Stimulated activated naive CD8-positive, alpha-beta T cell treated with anti-CD3 and anti-CD28 coated beads, Interleukin-15, Interleukin-2, amounts not matched to agents 100 U/mL and 50 U/mL, for 24 hours (primary cell): ENCODE results near the gene MRPS16.
"Not testable (repeated sequence)": the region's sequence is repeated elsewhere in the genome, so short reads cannot be mapped to it uniquely, and the experiment has no call there.

Experiments
- ATAC-seq: fragments of 150-1000 bp; cut with Tn5 transposase; one replicate; pipeline ENCODE4 v1.10.0; 2021
- DNase-seq: peaks from one replicate; pipeline ENCODE4 v3.0.0; 2021

The MRPS16 gene

DNA sequence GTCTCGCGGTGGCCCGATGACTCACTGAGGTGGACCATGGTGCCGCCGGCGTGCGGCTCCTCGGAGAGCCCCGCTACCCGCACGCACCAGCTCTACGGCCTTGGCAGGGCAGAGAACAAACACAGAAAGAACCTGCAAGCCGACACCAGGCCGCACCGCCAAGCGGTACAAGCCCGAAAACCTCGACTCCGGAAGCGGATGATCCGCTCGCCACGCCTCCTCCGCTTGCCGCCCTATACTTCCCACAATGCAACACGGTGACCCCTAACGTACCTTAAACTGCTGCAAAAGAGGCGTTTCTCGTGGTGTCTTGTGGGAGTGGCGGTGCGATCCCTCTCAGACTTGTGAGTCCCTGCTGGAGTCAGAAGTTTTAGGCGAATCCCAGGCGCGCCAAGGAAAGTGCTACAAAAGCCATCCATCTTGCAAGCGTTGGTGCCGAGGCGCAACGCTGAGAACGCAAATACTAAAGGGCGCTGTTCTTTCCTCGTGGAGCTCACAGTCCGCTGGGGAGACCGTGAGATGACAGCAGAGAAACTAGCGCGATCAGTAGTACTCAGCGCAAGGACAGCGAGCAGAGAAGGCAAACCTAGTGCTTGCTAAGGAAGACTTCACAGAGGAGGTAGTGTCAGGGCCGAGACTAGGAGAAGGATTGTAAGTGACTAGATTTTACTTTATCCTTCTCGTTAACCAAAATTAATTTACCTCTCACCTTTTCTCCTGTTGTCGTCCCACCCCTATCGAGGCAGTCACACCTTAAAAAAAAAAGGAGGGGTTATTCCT, at the start of gene MRPS16:
Gene MRPS16, minus strand, starts transcription at position 200 of the 780 bp plus-strand sequence. Its CDS starts 162 bp downstream, at position 38.
- ATAC-seq (peak; percentile 93), DNase-seq (peak; percentile 90)

DNA sequence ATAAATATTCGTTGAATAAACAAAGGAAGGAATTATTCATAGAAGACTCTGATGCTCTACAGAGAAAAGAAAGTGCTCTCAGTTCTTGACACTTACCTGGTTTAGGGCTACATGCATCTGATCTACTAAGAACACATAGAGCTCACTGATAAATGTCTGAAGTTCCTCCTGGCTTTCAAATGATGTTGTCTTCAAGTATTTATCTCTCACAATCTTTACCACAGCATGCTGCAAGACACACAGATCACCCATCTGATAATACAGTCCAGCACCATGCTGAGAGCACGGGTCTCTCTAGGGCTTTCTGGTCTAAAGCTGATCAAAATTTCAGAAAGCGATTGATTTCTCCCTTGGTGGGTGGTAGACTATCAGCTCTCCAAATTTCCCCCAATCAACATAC, 44.5 kb upstream of the MRPS16 start:
- DNase-seq (no peak), ATAC-seq (no peak)

DNA sequence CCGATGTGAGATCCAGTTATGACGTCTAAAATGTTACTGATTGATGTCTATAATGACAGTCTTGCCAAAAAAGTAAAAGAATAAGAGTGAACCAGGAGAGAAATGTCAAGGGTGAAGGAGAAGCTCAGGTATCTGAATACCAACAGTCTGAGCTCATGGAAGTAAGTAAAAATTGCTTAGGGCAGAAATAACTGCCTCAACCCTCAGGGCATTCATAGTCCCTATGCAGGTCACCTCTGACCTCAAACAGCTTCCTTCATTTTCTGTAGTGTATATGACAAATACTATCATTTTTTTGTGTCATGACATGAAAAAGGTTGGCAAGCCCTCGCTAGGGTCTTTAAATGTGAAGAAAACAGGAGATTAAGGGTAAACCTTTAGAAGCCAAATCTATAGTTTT, 41.0 kb upstream of the MRPS16 start:
- ATAC-seq (no peak), DNase-seq (no peak)

DNA sequence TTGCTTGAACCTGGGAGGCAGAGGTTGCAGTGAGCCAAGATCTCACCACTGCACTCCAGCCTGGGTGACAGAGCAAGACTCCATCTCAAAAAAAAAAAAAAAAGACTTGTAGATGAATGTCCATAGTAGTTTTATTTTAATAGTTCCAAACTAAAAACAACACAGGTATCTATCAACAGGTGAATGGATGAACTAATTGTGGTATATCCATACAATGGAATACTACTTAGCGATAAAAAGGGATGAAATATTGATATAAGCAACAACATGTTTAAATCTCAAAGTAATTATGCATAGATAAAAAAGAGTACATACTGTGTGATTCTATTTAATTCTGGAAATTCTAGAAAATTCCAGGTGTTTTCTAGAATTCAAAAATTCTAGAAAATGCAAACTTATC, 37.5 kb upstream of the MRPS16 start:
- ATAC-seq (no peak), DNase-seq (no peak)

DNA sequence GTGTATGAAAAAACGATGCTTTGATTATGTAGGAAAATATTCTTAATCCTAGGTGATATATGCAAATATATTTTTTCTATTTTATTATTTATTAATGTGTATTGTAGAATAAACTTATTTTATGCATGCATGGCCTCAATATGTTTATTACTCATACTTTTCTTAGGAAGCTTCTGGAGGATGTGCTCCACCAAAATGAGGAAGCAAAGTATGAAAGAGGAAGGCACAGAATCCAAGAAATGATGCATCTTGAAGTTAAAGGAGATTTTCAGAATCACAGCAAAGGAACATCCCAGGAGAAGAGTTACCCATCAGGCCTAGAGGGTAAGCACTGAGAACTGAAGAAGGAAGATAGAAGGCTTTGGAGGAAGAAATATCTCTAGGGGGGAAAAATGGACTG, 35.0 kb upstream of the MRPS16 start:
- DNase-seq (no peak), ATAC-seq (no peak)

DNA sequence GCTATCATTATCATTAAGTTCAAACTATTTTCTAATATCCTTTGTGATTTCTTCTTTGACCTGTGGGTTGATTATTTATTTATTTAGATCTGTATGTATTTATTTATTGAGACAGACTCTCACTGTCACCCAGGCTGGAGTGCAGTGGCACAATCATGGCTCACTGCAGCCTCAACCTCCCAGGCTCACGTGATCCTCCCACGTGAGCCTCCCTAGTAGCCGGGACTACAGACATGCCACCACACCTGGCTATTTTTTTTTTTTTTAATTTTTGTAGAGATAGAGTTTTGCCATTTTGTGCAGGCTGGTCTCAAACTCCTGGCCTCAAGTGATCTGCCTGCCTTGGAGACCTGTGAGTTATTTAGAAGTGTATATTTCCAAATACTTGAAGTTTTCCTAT, 28.7 kb upstream of the MRPS16 start:
- no peak for ATAC-seq
- DNase-seq = no peak

DNA sequence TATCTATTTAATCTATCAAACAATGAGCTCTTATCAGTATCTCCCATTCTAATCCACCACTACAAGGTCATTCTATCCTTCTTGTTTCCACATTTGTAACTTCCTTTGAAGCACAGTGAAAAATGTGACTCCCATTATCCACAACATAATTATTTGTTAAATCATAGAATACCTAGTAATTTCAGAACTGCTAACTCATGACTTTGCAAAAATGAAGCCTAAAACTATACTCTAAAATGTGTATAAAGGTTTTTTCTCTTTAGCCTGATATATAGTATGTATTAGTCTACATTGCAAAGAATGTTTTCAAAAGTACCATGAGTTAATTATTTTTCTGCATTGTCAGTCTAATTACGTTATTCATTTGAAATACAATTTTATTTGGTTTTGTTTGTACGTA, 12.0 kb upstream of the MRPS16 start:
- ATAC-seq = no peak
- no peak for DNase-seq

DNA sequence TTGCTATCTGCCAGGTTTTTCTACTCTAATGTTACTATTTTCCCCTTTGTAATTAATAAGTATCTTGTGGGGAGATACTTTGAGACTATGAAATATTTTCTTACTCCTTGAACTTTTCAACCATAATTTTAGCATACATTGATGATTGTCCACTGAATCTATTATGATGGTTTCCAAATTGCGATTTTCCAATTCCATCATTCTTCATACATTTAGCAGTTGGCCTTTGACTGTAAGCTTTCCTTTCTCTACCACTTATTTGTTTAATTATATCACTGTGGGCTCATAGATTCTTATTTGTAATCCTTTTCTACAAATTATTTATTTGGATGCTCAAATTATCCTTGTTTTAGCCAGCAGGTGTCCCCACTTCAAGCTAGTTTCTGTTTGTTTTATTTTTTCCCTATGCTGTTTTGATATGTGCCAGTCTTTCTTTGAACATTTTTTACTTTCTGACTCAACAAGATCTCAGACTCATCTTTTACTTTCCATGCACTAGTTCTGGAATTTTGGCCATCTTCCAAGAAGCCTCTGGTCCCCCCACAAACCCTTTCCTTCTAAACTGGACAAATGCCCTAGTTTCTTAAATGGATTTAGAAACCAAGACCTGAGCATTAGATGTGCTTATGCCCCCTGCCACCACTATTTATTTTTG, 11.4 kb upstream of the MRPS16 start:
- ATAC-seq (no peak), DNase-seq (no peak)

DNA sequence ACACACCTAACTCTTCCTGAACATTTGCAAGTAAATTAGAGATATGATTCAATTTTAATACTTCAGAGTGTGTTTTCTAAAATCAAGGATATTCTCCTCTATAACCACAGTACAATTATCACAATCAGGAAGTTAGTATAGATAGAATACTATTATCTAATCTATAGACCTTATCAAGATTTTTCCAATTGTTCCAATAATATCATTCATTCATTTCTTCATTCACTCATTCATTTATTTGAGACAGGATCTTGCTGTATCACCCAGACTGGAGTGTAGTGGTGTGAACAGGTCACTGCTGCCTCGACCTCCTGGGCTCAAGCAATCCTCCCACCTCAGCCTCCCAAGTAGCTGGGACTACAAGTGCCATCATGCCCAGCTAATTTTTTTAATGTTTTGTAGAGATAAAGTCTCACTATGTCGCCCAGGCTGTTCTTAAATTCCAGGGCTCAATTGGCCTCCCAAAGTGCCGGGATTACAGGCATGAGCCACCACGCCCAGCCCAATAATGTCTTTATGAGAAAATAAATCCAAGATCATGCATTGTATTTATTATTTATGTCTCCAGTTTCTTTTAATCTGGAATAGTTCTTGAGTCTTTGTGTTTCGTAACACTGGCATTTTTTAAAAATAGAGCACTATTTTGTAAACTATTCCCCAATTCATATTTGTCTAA, 10.6 kb upstream of the MRPS16 start:
- DNase-seq (no peak), ATAC-seq (no peak)

DNA sequence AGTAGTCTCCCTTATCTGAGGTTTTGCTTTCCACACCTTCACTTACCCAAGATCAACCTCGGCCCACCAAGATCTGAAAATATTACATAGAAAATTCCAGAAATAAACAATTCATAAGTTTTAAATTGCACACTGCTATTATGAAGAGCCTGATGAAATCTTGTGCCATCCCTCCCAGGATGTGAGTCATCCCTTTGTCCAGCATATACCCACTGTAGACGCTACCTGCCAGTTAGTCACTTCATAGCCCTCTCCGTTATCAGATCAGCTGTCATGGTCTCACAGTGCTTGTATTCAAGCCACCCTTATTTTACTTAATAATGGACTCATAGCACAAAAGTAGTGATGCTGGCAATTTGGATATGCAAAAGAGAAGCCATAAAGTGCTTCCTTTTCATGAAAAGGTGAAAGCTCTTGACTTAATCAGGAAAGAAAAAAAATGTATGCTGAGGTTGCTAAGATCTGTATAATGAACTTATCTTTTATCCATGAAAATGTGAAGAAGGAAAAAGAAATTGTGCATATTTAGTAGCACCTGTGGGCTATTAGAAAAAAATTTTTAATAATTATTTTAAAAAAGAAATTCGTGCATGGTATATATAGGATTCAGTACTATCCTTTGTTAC, 9.8 kb upstream of the MRPS16 start:
- DNase-seq = no peak
- peak; percentile 59 for ATAC-seq

DNA sequence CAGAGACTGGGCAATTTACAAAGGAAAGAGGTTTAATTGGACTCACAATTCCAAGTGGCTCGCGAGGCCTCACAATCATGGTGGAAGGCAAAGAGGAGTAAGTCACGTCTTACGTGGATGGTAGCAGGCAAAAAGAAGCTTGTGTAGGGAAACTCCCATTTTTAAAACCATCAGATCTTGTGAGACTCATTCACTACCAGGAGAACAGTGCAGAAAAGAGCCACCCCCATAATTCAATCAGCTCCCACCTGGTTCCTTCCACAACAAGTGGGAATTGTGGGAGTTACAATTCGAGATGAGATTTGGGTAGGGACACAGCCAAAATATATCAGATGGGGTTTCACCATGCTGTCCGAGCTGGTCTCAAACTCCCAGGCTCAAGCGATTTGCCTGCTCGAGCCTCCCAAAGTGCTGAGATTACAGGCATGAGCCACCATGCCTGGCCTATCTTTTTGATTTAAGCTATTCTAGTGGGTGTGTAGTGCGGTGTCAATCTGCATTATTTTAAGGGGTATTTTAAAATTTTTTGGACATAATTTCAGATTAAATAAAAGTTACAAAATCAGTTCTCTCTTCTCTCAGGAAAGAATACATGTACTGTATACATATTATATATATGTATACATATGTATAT, 9.0 kb upstream of the MRPS16 start:
- no peak for DNase-seq
- no peak for ATAC-seq

DNA sequence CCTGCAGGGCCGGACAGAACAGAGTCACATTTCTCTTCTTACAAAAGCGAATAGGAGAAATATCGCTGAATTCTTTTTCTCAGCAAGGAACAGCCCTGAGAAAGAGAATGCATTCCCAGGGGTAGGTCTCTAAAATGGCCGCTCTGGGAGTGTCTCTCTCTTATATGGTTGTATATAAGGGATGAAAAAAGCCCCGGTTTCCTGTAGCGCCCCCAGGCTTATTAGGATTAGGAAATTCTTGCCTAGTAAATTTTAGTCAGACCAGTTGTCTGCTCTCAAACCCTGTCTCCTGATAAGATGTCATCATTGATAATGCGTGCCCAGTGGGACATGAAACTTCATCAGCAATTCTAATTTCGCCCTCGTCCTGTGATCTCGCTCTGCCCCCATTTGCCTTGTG, 6.2 kb upstream of the MRPS16 start:
- DNase-seq, ATAC-seq: not testable (repeated sequence)

DNA sequence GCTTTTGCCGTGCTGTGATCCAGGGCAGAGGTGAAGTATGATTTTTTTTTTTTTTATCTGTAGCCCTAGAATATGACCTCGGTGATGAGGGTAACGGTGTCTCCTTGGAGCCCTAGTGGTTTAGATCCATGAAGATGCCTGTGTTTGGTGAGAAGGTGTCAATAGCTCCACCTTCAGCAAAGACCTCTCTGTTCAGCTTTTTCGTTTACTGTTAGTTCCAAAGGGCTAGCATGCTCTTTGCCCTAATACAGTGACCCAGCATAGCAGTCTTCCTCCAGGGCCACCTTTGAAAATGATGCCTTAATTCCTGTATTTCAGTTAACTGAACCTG, 746 bp upstream of the MRPS16 start:
- DNase-seq (no peak), ATAC-seq (no peak)

DNA sequence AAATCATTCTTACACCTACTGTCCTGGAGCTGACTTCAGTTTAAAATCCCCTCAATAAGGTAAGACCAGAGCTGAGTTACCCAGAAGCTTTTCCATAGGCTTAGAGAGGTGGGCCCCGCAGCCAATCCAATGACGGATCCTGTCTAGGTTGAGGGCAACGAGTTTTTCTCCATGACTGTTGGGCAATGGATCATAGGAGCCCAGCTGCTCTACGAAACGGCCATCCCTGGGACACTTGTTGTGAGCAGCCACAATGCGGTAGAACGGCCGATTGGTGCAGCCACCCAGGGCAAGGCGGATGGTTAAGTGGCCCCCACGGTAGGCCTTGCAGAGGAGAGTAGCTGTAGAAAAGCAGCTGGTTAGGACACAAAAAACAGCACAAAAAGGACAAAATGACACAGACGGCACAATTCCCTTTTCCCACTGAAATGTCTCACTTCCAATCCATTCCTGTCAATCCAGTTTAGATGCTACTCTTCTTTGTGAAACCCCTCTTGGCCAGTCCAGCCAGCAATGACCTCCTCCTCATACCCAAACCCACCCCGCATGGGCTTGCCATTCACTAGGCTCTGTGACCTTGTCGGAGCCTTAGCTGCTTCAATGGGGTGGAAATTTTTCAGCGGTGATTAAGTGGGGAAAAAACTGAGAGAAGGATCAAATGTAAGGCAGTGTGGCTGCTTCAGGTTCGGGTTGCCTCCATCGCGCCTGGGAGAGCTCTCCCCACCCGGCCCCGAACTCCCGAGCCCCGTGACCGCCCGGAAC, 580 bp downstream of the MRPS16 start:
- peak; percentile 20 for DNase-seq

DNA sequence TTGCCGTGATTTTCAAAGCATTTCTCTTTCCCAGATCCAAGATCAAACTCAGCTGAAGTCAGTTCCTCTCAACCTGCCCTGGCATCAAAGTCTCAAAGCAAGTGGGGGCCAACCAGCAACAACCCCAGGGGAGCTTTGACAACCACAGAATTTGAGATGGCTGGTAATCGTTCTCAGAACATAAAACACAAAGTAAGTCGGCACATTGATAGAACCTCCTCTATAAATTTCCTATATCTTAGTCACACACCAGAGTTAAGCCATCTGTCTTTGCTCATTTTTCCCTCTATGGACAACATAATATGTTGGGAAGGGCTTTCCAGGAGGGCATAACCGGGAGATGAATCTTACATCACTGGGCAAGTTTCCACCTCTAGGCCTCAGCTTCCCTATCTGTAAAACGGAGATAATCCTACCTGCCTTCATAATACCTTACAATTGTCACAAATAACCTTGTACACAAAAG, 4.2 kb downstream of the MRPS16 start:
- ATAC-seq = no peak
- DNase-seq = no peak

More for the DNA sequence above, 580 bp downstream of the MRPS16 start:
- peak; percentile 64 for ATAC-seq

DNA sequence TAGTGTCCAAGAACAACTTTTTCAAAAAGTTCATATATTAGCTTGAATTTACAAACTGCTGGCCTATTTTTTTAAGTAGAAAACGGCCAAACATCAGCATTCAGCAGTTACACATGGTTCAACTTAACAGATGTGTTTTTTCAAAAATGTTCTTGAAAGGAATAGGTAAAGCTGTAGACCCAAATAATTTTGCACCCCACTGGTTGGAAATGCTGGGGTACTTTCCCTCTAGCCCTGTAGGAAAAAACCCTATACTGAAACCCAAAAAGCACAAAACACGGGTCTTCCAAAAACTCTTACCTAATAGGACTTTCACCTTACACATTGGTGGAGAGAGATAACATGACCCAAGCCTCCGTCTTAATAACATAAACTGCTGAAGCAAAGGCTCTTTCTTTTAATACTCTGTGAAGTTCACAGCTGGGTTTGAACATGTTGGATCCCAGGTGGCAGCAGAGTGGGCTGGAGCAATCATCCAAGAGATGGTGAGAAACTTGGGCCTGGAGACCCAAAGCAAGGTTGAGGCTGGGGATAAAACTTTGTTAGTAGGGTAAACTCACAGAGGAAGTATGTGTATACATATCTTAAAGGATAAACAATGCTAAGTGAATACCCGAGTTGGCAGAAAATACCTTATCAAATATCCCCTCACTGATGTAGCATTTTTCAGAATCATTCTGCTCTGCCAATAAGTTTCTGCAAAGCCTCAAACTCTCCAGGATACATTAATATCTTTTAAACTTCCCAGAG, 4.8 kb downstream of the MRPS16 start:
- no peak for DNase-seq
- no peak for ATAC-seq

DNA sequence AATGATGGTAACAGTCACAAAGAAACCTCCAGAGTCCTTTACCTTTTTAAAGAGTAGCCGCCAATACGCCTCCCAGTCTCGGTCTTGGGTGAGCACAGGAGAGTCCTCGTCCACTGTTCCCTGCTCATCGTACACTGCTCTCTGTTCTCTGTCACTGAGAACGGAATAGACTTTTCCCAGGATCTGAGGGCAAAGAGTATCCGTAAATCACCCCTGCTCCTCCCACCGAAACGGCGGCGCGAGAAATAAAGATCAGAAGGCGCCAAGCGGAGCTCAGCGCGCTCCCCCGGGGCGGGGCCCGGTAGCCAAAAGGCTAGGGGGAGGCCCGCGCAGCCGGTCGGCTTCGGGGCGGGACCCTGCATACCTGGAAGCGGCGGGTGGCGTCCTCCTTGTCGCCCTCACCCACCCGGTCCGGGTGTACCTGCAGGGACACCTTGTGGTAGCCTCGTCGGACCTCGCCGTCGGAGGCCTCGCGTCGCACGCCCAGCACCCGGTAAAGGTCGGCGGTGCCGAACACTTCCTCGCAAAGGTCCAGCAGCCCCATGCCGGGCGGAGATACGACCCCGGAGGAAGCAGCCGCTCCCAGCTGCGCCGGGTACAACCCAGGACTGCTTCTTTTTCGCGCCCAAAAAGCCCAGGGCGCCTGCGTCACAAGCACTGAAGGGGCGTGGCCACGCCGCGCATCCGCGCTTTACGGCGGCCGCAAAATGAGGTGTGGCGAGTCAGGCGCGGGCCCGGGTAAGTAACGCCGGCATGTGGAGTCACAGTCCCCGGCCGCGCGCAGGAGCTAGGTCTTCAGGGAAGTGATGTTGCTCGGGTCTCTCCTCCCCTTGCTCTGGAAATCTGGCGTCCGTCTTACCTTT, 5.6 kb downstream of the MRPS16 start, which contains the start of gene DNAJC9:
Gene DNAJC9, minus strand, starts transcription at position 610 of the 863 bp plus-strand sequence. Its CDS starts 66 bp downstream, at position 544.
- peak; percentile 92 for ATAC-seq
- peak; percentile 98 for DNase-seq

DNA sequence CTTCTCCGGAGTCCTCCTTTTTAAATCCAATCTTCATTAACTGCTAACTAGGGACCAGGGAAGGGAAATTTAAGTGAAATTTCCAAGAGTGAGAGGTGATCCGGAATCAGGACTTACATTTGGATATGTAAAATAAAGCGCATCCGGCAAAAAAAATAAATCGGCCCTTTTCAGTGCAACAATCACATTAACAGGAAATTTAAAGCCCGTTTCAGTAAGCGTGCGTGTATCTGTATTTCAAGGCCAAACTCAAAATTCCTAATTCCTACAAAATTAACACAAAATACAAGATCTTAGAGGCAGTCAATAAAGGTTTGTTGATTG, 6.2 kb downstream of the MRPS16 start:
- DNase-seq = no peak
- ATAC-seq = no peak

DNA sequence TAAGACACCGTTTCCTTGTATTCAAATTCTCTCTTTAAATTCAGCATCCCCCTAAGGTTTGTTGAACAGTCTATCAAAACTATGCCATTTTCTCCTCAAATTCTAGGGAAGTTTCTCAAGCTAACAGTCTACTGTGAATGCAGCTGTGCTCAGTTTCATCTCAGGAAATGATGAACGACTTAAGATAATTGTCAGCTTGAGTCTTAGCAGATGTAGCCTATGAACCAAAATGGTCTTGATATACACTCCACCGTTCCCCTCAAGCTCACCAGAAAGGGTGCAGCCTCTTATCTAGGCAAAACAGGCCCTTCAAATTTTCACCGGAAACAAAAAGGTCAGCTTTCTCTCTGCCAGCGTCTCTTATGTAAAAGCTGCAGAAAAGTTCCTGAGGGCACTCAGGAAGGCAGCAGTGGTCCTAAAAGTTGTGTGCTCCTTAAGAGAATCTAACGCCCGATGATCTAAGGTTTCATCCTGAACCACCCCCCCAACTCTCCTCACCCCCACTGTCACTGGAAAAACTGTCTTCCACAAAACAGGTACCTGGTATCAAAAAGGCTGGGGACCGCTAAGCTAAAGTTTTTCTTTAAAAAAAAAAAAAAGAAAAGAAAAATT, 7.5 kb downstream of the MRPS16 start:
- ATAC-seq (no peak), DNase-seq (no peak)
